ENCODE data around the gene OR10K1. TPM values are rescaled to one million over a fixed set of nuclear protein-coding genes. Genes with fewer than 3 reads are reported as not detected.

OR10K1 gene
- total RNA-seq (2013; cell fraction: nucleolus; rRNA removed), result not detected in 2 replicates
- total RNA-seq (2014; rRNA removed), result not detected in 2 replicates
- total RNA-seq (2014; rRNA removed; fragmentation: Illumina TruSeq; extraction: Trizol), result not detected in 2 replicates
- total RNA-seq (2021), result not detected in 2 replicates
- polyA plus RNA-seq (2011; ENCODE audit: low read depth), result not detected
- polyA plus RNA-seq (2011; rRNA removed), result not detected in 2 replicates
- polyA plus RNA-seq (2011; cell fraction: cytosol; rRNA removed), result not detected in 2 replicates
- polyA plus RNA-seq (2011; cell fraction: nucleus; rRNA removed), result not detected in 2 replicates
- not detected in 2 replicates for polyA plus RNA-seq (2012)
- polyA plus RNA-seq (2014; fragmentation: Illumina TruSeq; extraction: Trizol), result not detected in 2 replicates
- polyA plus RNA-seq (2014; fragmentation: Nextera tagmentation; extraction: Ambion mirVana), result not detected
- polyA plus RNA-seq (2014; rRNA removed), result not detected in 2 replicates
- not detected for polyA plus RNA-seq (2016; fragmentation: Nextera tagmentation; extraction: Ambion mirVana)
- polyA minus RNA-seq (2011; rRNA and poly(A)+ RNA removed), result not detected in 2 replicates
- polyA minus RNA-seq (2011; cell fraction: cytosol; rRNA and poly(A)+ RNA removed), result not detected in 2 replicates
- not detected in 2 replicates for polyA minus RNA-seq (2011; cell fraction: nucleus; rRNA and poly(A)+ RNA removed)
- Bru-seq, nascent RNA, result not detected
- not detected for BruChase-seq, experiment 1, labeled RNA remaining after a 6-hour chase
- BruChase-seq, experiment 2, labeled RNA remaining after a 2-hour chase, result not detected
- long read RNA-seq, experiment 1, result 0 reads
- long read RNA-seq, experiment 2, result 0 reads

- WGBS (ENCODE audit: insufficient coverage, insufficient replicate concordance, low lambda C conversion rate, missing lambda C conversion rate), result 29% methylated on average over 2 of the region's 2 CpGs
- Histone ChIP-seq H4K20me1 (ENCODE audit: control insufficient read depth, insufficient read depth) (no peaks in the 10 kb centered on the region), H3K4me3 (no peak within 1 kb of the TSS), H3K27ac (ENCODE audit: control insufficient read depth, insufficient read depth) (no peak within 1 kb of the TSS), H2AFZ (ENCODE audit: control insufficient read depth, low read depth, low read length) (no peak within 1 kb of the TSS), H3K36me3 (ENCODE audit: control insufficient read depth in 2 of 2, insufficient read depth in 2 of 2, low read length in 1 of 2) (no peaks in the 10 kb centered on the region), H3K4me1 (ENCODE audit: control insufficient read depth, insufficient read depth, low read length) (no peaks in the 10 kb centered on the region), H3K9me3 (replicated peaks; ENCODE audit: control insufficient read depth, insufficient read depth, low read length) (no peaks in the 10 kb centered on the region), H3K27me3 (replicated peaks in 1 of 2; ENCODE audit: control insufficient read depth in 2 of 2, insufficient read depth in 2 of 2, low read length in 1 of 2) (no peaks in the 10 kb centered on the region), H3K79me2 (ENCODE audit: control insufficient read depth, insufficient read depth, low read length) (no peaks in the 10 kb centered on the region), H3K4me2 (ENCODE audit: control insufficient read depth, insufficient read depth) (no peak within 1 kb of the TSS), H3K9ac (ENCODE audit: control insufficient read depth, insufficient read depth, low read length) (no peak within 1 kb of the TSS)
- ChIA-PET POLR2A (no interaction called here), RAD21 (ENCODE audit: unreplicated experiment) (no interaction called here), CTCF (no interaction called here), SMC1A (ENCODE audit: uncharacterized antibody, unreplicated experiment) (interaction anchor here (0.9 kb wide), 1 partner anchor 280 kb away, joined by 3 read pairs; no protein-coding TSS in a partner anchor)
- no peak for DNase-seq (ENCODE audit: low read depth, low spot score)
- BruUV-seq (replicated peaks), result no TSS peak
- in situ Hi-C loops (cut with MboI), result no loop called here
- FAIRE-seq, result no peak
- TF ChIP-seq ZSCAN29 (IDR thresholded peaks at IDR 0.05) (no peak), NR2C2 (IDR thresholded peaks at IDR 0.05; ENCODE audit: borderline replicate concordance, control insufficient read depth, insufficient read length, low read depth) (no peak), NFIC (IDR thresholded peaks at IDR 0.05; ENCODE audit: low read depth, low read length) (no peak), RELA (IDR thresholded peaks at IDR 0.05; ENCODE audit: borderline replicate concordance, partially characterized antibody) (no peak)
- ATAC-seq, result no peak
- intact Hi-C loops (cut with micrococcal nuclease; ENCODE audit: unreplicated experiment), result no loop called here
These were observed at the start of gene OR10K1 for GRCh38 chr1:158461534-158461933. TSS of gene OR10K1 (plus strand) at chr1:158461834. CDS start at chr1:158465562, 3,728 bp downstream.

Measured in GM12878 (cell line).